Measurements from ENCODE around the gene ACSM2A. TPM values are rescaled to one million over a fixed set of nuclear protein-coding genes. Genes with fewer than 3 reads are reported as not detected.
A peak's percentile ranks its signal among the peaks of the same experiment; 100 is the strongest.
"Not testable (repeated sequence)": the region's sequence is repeated elsewhere in the genome, so short reads cannot be mapped to it uniquely, and the experiment has no call there.

Gene ACSM2A
- total and polyA plus RNA-seq, 4 donors: 30.1 to 1,049 (median 392) TPM

DNA sequence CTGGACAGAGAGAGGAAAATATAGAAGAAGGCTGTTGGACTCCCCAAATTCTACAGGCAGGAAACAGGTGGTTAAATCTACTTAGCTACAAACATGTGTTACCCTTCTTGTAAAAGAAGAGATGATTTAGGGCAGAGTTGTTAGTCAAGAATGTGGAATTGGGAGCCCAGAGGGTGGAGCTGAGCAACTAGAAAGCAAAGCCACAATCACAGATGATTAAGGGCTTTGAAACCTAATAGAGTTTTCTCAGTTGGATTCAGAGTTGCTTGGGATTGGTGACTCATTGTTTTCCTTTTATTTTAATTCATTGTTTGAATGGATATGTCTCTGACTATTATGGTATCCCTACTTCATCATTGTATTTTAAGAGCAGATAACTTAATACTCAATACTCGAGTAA is 35.8 kb upstream of the ACSM2A start (continued):
- TF ChIP-seq, protein P1, sequence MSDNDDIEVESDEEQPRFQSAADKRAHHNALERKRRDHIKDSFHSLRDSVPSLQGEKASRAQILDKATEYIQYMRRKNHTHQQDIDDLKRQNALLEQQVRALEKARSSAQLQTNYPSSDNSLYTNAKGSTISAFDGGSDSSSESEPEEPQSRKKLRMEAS (IDR thresholded peaks at IDR 0.05): no peak
- TF ChIP-seq JUND (IDR thresholded peaks at IDR 0.05): no peak

DNA sequence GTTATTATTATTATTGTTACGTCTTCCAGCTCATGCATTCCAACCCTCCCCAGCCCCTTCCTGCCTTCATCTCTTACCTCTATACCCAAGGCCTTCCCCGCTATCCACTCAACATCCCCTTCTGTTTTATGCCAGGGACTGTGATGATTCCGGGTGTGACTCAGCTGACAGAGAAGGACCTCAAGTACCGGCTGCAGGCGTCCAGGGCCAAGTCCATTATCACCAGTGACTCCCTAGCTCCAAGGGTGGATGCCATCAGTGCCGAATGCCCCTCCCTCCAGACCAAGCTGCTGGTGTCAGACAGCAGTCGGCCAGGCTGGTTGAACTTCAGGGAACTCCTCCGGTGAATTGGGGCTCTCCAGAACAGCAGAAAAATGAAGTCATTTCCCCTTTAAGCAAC is 32.2 kb upstream of the ACSM2A start:
- not testable (repeated sequence) for H3K4me3 ChIP-seq (ENCODE audit: low read depth in 1 of 3, low read length in 3 of 3); DNase-seq (ENCODE audit: low spot score); H3K27ac ChIP-seq (ENCODE audit: low read depth in 1 of 2, low read length in 2 of 2); H3K9me3 ChIP-seq (ENCODE audit: control insufficient read depth in 4 of 4, low read length in 3 of 4); H3K27me3 ChIP-seq (ENCODE audit: control insufficient read depth in 4 of 4, insufficient read depth in 4 of 4, low read length in 3 of 4); H3K9ac ChIP-seq (ENCODE audit: low read depth in 1 of 2, low read length in 2 of 2)
- Histone ChIP-seq H3K36me3 (ENCODE audit: control insufficient read depth in 4 of 4, insufficient read depth in 3 of 4, low read depth in 1 of 4, low read length in 3 of 4) (peaks cover 1 to 16% (median 6%) of the 10 kb centered on the region in 4 donors), H3K4me1 (ENCODE audit: control insufficient read depth in 4 of 4, insufficient read depth in 4 of 4, low read length in 3 of 4) (peaks cover 1 to 22% (median 10%) of the 10 kb centered on the region in 4 donors)
- 90% methylated on average over 8 of the region's 8 CpGs for WGBS

DNA sequence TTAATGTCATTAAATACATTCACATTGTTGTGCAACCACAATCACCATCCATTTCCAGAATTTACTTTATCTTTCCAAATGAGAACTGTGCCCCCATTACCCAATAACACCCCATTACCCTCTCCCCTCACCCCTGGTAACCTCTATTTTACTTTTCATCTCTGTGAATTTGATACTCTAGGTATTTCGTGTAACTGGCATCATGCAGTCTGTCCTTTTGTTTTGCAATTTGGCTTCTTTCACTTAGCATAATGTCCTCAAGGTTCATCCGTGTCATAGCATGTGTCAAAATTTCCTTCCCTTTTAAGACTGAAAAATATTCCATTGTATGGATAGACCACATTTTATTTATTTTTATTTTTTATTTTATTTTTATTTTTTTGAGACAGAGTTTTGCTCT is 29.6 kb upstream of the ACSM2A start:
- DNase-seq (ENCODE audit: low spot score); H3K9me3 ChIP-seq (ENCODE audit: control insufficient read depth in 4 of 4, low read length in 3 of 4); H3K27me3 ChIP-seq (ENCODE audit: control insufficient read depth in 4 of 4, insufficient read depth in 4 of 4, low read length in 3 of 4); H3K9ac ChIP-seq (ENCODE audit: low read depth in 1 of 2, low read length in 2 of 2); H3K4me3 ChIP-seq (ENCODE audit: low read depth in 1 of 3, low read length in 3 of 3); H3K27ac ChIP-seq (ENCODE audit: low read depth in 1 of 2, low read length in 2 of 2): not testable (repeated sequence)
- Histone ChIP-seq H3K36me3 (ENCODE audit: control insufficient read depth in 4 of 4, insufficient read depth in 3 of 4, low read depth in 1 of 4, low read length in 3 of 4) (peaks cover 1 to 16% (median 6%) of the 10 kb centered on the region in 4 donors), H3K4me1 (ENCODE audit: control insufficient read depth in 4 of 4, insufficient read depth in 4 of 4, low read length in 3 of 4) (peaks cover 4 to 30% (median 20%) of the 10 kb centered on the region in 4 donors)
- WGBS: 35% methylated on average over 2 of the region's 2 CpGs
- peak in 1 of 2 donors; percentile 12 for TF ChIP-seq JUND (IDR thresholded peaks at IDR 0.05)
- TF ChIP-seq RXRA (IDR thresholded peaks at IDR 0.05): peak; percentile 38 to 58
- TF ChIP-seq HNF4A (conservative IDR thresholded peaks at IDR 0.05): peak; percentile 40 to 47

DNA sequence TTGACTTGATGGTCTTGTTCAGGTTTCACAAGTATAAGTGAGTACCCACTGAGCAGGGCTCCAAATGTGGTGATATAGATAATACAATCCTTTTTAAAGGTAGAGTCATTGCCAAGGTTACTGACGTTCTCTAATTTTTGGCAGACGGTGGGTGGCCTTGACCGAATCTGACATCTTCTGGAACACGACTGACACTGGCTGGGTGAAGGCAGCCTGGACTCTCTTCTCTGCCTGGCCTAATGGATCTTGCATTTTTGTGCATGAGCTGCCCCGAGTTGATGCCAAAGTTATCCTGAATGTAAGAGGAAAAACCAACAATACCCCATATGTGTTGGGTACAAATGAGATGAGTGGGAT is 27.6 kb upstream of the ACSM2A start:
- peaks cover 4 to 42% (median 23%) of the 10 kb centered on the region in 4 donors for H3K4me1 ChIP-seq (ENCODE audit: control insufficient read depth in 4 of 4, insufficient read depth in 4 of 4, low read length in 3 of 4)
- not testable (repeated sequence) for DNase-seq (ENCODE audit: low spot score)
- peak in 1 of 2 donors; percentile 40 for TF ChIP-seq HNF4A (conservative IDR thresholded peaks at IDR 0.05)
- peak; percentile 54 to 71 for TF ChIP-seq RXRA (IDR thresholded peaks at IDR 0.05)

DNA sequence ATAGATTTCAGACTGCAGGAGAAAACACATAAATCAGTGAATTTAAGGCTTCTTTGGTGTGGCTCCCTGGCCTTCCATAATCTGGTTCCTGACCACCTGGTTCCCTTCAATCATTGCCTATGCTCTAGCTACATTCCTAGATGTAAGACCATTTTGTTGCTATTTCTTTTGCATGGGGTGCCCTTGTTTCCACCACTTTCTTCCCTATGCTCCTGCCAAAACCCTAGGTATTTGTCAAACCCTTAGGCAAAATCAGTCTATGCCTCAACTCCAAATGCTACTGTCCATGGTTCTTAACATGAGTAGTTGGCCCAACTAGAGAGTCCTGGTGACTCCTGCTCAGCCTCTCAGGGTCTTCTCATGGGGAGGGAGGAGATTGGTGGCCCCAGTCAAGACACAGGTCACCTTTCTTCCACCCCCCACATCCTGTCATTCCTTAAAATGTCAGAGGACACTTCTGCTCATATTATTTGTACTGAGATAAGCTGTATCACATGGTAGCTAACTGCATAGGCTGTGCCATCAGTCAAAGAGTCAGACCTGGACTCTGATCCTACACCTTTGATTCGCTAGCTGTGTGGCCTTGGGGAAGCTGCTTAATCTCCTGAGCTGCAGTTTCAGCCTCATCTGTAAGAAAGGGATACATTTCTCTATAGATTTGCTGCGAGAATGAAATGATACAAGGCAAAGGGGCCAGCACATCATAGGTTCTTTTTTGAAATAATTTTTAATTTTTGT is 27.0 kb upstream of the ACSM2A start:
- Histone ChIP-seq H3K4me1 (ENCODE audit: control insufficient read depth in 4 of 4, insufficient read depth in 4 of 4, low read length in 3 of 4) (peaks cover 4 to 42% (median 23%) of the 10 kb centered on the region in 4 donors), H3K36me3 (ENCODE audit: control insufficient read depth in 4 of 4, insufficient read depth in 3 of 4, low read depth in 1 of 4, low read length in 3 of 4) (peaks cover 0 to 4% (median 2%) of the 10 kb centered on the region in 4 donors), H3K9me3 (ENCODE audit: control insufficient read depth in 4 of 4, low read length in 3 of 4) (no peaks in the 10 kb centered on the region), H3K9ac (ENCODE audit: low read depth in 1 of 2, low read length in 2 of 2) (peak overlapping the region in 1 of 2 donors; percentile 22), H3K27me3 (ENCODE audit: control insufficient read depth in 4 of 4, insufficient read depth in 4 of 4, low read length in 3 of 4) (no peaks in the 10 kb centered on the region), H3K4me3 (ENCODE audit: low read depth in 1 of 3, low read length in 3 of 3) (no peak overlapping the region), H3K27ac (ENCODE audit: low read depth in 1 of 2, low read length in 2 of 2) (peak overlapping the region; percentile 80 to 91)
- 54% methylated on average over 2 of the region's 2 CpGs for WGBS
- no peak for DNase-seq (ENCODE audit: low spot score)
- TF ChIP-seq FOXA1 (IDR thresholded peaks at IDR 0.05) (no peak), RAD21 (IDR thresholded peaks at IDR 0.05) (peak; percentile 23 to 36), JUND (IDR thresholded peaks at IDR 0.05) (no peak), GABPA (IDR thresholded peaks at IDR 0.05 in 1 of 2, conservative IDR thresholded peaks at IDR 0.05 in 1 of 2) (no peak), EGR1 (IDR thresholded peaks at IDR 0.05; ENCODE audit: low read depth in 2 of 2) (no peak), TAF1 (conservative IDR thresholded peaks at IDR 0.05) (no peak), FOXA2 (IDR thresholded peaks at IDR 0.05) (no peak), RXRA (IDR thresholded peaks at IDR 0.05) (peak; percentile 54 to 76), HNF4A (conservative IDR thresholded peaks at IDR 0.05) (peak; percentile 89 to 90), SP1 (IDR thresholded peaks at IDR 0.05) (peak; percentile 74)
- TF ChIP-seq, protein P2, sequence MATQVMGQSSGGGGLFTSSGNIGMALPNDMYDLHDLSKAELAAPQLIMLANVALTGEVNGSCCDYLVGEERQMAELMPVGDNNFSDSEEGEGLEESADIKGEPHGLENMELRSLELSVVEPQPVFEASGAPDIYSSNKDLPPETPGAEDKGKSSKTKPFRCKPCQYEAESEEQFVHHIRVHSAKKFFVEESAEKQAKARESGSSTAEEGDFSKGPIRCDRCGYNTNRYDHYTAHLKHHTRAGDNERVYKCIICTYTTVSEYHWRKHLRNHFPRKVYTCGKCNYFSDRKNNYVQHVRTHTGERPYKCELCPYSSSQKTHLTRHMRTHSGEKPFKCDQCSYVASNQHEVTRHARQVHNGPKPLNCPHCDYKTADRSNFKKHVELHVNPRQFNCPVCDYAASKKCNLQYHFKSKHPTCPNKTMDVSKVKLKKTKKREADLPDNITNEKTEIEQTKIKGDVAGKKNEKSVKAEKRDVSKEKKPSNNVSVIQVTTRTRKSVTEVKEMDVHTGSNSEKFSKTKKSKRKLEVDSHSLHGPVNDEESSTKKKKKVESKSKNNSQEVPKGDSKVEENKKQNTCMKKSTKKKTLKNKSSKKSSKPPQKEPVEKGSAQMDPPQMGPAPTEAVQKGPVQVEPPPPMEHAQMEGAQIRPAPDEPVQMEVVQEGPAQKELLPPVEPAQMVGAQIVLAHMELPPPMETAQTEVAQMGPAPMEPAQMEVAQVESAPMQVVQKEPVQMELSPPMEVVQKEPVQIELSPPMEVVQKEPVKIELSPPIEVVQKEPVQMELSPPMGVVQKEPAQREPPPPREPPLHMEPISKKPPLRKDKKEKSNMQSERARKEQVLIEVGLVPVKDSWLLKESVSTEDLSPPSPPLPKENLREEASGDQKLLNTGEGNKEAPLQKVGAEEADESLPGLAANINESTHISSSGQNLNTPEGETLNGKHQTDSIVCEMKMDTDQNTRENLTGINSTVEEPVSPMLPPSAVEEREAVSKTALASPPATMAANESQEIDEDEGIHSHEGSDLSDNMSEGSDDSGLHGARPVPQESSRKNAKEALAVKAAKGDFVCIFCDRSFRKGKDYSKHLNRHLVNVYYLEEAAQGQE (IDR thresholded peaks at IDR 0.05): peak; percentile 98
- TF ChIP-seq, protein P3, sequence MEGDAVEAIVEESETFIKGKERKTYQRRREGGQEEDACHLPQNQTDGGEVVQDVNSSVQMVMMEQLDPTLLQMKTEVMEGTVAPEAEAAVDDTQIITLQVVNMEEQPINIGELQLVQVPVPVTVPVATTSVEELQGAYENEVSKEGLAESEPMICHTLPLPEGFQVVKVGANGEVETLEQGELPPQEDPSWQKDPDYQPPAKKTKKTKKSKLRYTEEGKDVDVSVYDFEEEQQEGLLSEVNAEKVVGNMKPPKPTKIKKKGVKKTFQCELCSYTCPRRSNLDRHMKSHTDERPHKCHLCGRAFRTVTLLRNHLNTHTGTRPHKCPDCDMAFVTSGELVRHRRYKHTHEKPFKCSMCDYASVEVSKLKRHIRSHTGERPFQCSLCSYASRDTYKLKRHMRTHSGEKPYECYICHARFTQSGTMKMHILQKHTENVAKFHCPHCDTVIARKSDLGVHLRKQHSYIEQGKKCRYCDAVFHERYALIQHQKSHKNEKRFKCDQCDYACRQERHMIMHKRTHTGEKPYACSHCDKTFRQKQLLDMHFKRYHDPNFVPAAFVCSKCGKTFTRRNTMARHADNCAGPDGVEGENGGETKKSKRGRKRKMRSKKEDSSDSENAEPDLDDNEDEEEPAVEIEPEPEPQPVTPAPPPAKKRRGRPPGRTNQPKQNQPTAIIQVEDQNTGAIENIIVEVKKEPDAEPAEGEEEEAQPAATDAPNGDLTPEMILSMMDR (IDR thresholded peaks at IDR 0.05; ENCODE audit: low read depth, low read length, missing input control): no peak

More for the DNA sequence above, 27.6 kb upstream of the ACSM2A start:
- 32% methylated on average over 5 of the region's 5 CpGs for WGBS
- not testable (repeated sequence) for H3K9me3 ChIP-seq (ENCODE audit: control insufficient read depth in 4 of 4, low read length in 3 of 4); H3K36me3 ChIP-seq (ENCODE audit: control insufficient read depth in 4 of 4, insufficient read depth in 3 of 4, low read depth in 1 of 4, low read length in 3 of 4); H3K27me3 ChIP-seq (ENCODE audit: control insufficient read depth in 4 of 4, insufficient read depth in 4 of 4, low read length in 3 of 4); H3K4me3 ChIP-seq (ENCODE audit: low read depth in 1 of 3, low read length in 3 of 3); H3K9ac ChIP-seq (ENCODE audit: low read depth in 1 of 2, low read length in 2 of 2)
- peak overlapping the region; percentile 80 to 91 for H3K27ac ChIP-seq (ENCODE audit: low read depth in 1 of 2, low read length in 2 of 2)

Data from liver (tissue), 9 donors.